K562 (cell line): ENCODE data around the gene CPN2. TPM values are rescaled to one million over a fixed set of nuclear protein-coding genes. Genes with fewer than 3 reads are reported as not detected.

Source experiments
- CC2D1A ChIP-seq: fragments of 450-650 bp; IDR thresholded peaks from 2 replicates; pipeline ENCODE4 v1.6.1; 2017; ENCODE audit warnings: mild to moderate bottlenecking
- CHD4 ChIP-seq: fragments of 200-600 bp; sonication (generic); IDR thresholded peaks from 3 replicates; pipeline ENCODE4 v1.6.1; 2012; ENCODE audit warnings: low read depth, mild to moderate bottlenecking, mixed read lengths, low read length, inconsistent platforms; ENCODE audit not compliant: insufficient read depth, insufficient replicate concordance, poor library complexity, severe bottlenecking
- FIP1L1 ChIP-seq: fragments of 200-400 bp; formaldehyde crosslinking; IDR thresholded peaks from 2 replicates; pipeline ENCODE4 v1.6.1; 2018; ENCODE audit warnings: mild to moderate bottlenecking, low read depth, low read length; ENCODE audit not compliant: poor library complexity, severe bottlenecking
- HNRNPK ChIP-seq: fragments of 200-400 bp; formaldehyde crosslinking; IDR thresholded peaks from one replicate; pipeline ENCODE4 v1.6.1; 2018; ENCODE audit warnings: mild to moderate bottlenecking, low read depth, low read length; ENCODE audit not compliant: poor library complexity, severe bottlenecking
- ID3 ChIP-seq, 2 experiments: fragments of 250-450 bp in 1 of 2; fragments of 450-650 bp in 1 of 2; sonication (Bioruptor Pico) in 1 of 2; IDR thresholded peaks; 2 replicates each; pipeline versions ENCODE4 v1.6.1 to v1.8.0; 2016 to 2021; ENCODE audit warnings: mild to moderate bottlenecking in 2 of 2, moderate library complexity in 2 of 2, missing compliant biosample characterization in 1 of 2, missing genetic modification characterization in 1 of 2
- IRF1 ChIP-seq: sonication (generic); formaldehyde crosslinking; IDR thresholded peaks from 2 replicates; pipeline ENCODE4 v1.8.0; 2022; ENCODE audit warnings: missing genetic modification reagents, mild to moderate bottlenecking, borderline replicate concordance
- NR2C1 ChIP-seq, 2 experiments: fragments of 450-650 bp; IDR thresholded peaks; 2 replicates each; pipeline ENCODE4 v1.6.1; 2017; ENCODE audit warnings: mild to moderate bottlenecking in 2 of 2, antibody characterized with exemption in 1 of 2, inconsistent platforms in 1 of 2, missing compliant biosample characterization in 1 of 2, missing genetic modification characterization in 1 of 2
- POLR2B ChIP-seq: fragments of 450-650 bp; IDR thresholded peaks from 2 replicates; pipeline ENCODE4 v1.6.1; 2018; ENCODE audit warnings: low read depth; ENCODE audit not compliant: partially characterized antibody
- PPARD ChIP-seq: fragments of 250-450 bp; sonication (Bioruptor Pico); IDR thresholded peaks from 2 replicates; pipeline ENCODE4 v1.8.0; 2022; ENCODE audit warnings: inconsistent platforms, mild to moderate bottlenecking, moderate library complexity
- SAFB ChIP-seq: fragments of 200-400 bp; formaldehyde crosslinking; IDR thresholded peaks from 2 replicates; pipeline ENCODE4 v1.6.1; 2017; ENCODE audit warnings: low read depth, low read length, borderline replicate concordance
- SPI1 ChIP-seq: IDR thresholded peaks from 2 replicates; pipeline ENCODE4 v1.6.1; 2011; ENCODE audit warnings: low read depth, low read length, control low read depth, borderline replicate concordance
- TSC22D4 ChIP-seq: fragments of 450-650 bp; IDR thresholded peaks from 2 replicates; pipeline ENCODE4 v1.6.1; 2016; ENCODE audit warnings: missing genetic modification characterization, missing biosample characterization, control low read depth
- U2AF2 ChIP-seq: fragments of 200-400 bp; formaldehyde crosslinking; optimal IDR thresholded peaks from 2 replicates; pipeline ENCODE3; 2017; ENCODE audit warnings: low read depth, mild to moderate bottlenecking, low read length
- ZNF23 ChIP-seq: fragments of 250-450 bp; sonication (Bioruptor Pico); IDR thresholded peaks from 2 replicates; pipeline ENCODE4 v1.4.0; 2020; ENCODE audit warnings: mild to moderate bottlenecking
- ZNF280B ChIP-seq: fragments of 250-450 bp; sonication (Bioruptor Pico); IDR thresholded peaks from 2 replicates; pipeline ENCODE4 v1.5.1; 2021; ENCODE audit warnings: mild to moderate bottlenecking
- ZNF785 ChIP-seq: fragments of 250-450 bp; sonication (Bioruptor Pico); IDR thresholded peaks from 2 replicates; pipeline ENCODE4 v1.4.0; 2020; ENCODE audit warnings: mild to moderate bottlenecking
- polyA plus RNA-seq, 8 experiments: library from polyadenylated mRNA; depleted of rRNA in 4 of 8; stranded (reverse) in 5 of 8; unstranded in 3 of 8; fragments of >200 nt; fragmentation: Nextera tagmentation in 2 of 8; fragmentation: Illumina TruSeq in 1 of 8; extraction: Ambion mirVana in 2 of 8; extraction: Trizol in 1 of 8; gene quantifications; 2 replicates each; pipeline versions ENCODE4 v1.2.1 to v1.2.3, GENCODE V29; 2011 to 2014; ENCODE audit warnings: inconsistent platforms in 1 of 8, missing spikeins in 1 of 8
- total RNA-seq, 7 experiments: library from RNA; depleted of rRNA in 6 of 7; stranded (reverse); fragments of >200 nt in 6 of 7; fragmentation: Illumina TruSeq in 2 of 7; extraction: Trizol in 2 of 7; gene quantifications; 2 replicates each; pipeline versions ENCODE4 v1.2.1 to v1.2.3, GENCODE V29; 2011 to 2021; ENCODE audit warnings: low replicate concordance in 1 of 7
- TF ChIP-seq, protein P1 (sequence below): fragments of 250-450 bp; sonication (Bioruptor Pico); IDR thresholded peaks from 2 replicates; pipeline ENCODE4 v1.5.0; 2021; ENCODE audit warnings: mild to moderate bottlenecking, borderline replicate concordance
- TF ChIP-seq, protein P2 (sequence below): sonication (generic); formaldehyde crosslinking; IDR thresholded peaks from 2 replicates; pipeline ENCODE4 v1.8.0; 2022; ENCODE audit warnings: missing genetic modification reagents, mild to moderate bottlenecking, borderline replicate concordance

Gene CPN2
- total and polyA plus RNA-seq, 9 of the 15 experiments (the other 6 are each of a cell fraction or from before 2014, with no cell fraction given), result not detected

- no peak for TF ChIP-seq POLR2B
- TF ChIP-seq ZNF785 (CRISPR knock-in tag), result no peak
- peak; percentile 80; the same call in 1 of the 2 replicates for TF ChIP-seq TSC22D4
- TF ChIP-seq HNRNPK, result no peak
- TF ChIP-seq ID3 (CRISPR knock-in tag; IDR thresholded peaks at IDR 0.05), result no peak
- TF ChIP-seq ID3 (tag; IDR thresholded peaks at IDR 0.05), result 0 out of 2 replicates have a peak, but pooled peaks have one; percentile 56
- no peak for TF ChIP-seq ZNF23 (CRISPR knock-in tag)
- no peak for TF ChIP-seq ZNF280B
- TF ChIP-seq FIP1L1, result no peak
- TF ChIP-seq SAFB, result no peak
- no peak for TF ChIP-seq U2AF2
- no peak for TF ChIP-seq SPI1
- peak; percentile 63 for TF ChIP-seq CHD4
- TF ChIP-seq PPARD (CRISPR knock-in tag), result no peak
- 0 out of 2 replicates have a peak, but pooled peaks have one; percentile 10 for TF ChIP-seq NR2C1 (IDR thresholded peaks at IDR 0.05)
- TF ChIP-seq NR2C1 (tag; IDR thresholded peaks at IDR 0.05), result no peak
- TF ChIP-seq, protein P1, sequence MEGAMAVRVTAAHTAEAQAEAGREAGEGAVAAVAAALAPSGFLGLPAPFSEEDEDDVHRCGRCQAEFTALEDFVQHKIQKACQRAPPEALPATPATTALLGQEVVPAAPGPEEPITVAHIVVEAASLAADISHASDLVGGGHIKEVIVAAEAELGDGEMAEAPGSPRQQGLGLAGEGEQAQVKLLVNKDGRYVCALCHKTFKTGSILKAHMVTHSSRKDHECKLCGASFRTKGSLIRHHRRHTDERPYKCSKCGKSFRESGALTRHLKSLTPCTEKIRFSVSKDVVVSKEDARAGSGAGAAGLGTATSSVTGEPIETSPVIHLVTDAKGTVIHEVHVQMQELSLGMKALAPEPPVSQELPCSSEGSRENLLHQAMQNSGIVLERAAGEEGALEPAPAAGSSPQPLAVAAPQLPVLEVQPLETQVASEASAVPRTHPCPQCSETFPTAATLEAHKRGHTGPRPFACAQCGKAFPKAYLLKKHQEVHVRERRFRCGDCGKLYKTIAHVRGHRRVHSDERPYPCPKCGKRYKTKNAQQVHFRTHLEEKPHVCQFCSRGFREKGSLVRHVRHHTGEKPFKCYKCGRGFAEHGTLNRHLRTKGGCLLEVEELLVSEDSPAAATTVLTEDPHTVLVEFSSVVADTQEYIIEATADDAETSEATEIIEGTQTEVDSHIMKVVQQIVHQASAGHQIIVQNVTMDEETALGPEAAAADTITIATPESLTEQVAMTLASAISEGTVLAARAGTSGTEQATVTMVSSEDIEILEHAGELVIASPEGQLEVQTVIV (CRISPR knock-in tag), result no peak
- TF ChIP-seq, protein P2, sequence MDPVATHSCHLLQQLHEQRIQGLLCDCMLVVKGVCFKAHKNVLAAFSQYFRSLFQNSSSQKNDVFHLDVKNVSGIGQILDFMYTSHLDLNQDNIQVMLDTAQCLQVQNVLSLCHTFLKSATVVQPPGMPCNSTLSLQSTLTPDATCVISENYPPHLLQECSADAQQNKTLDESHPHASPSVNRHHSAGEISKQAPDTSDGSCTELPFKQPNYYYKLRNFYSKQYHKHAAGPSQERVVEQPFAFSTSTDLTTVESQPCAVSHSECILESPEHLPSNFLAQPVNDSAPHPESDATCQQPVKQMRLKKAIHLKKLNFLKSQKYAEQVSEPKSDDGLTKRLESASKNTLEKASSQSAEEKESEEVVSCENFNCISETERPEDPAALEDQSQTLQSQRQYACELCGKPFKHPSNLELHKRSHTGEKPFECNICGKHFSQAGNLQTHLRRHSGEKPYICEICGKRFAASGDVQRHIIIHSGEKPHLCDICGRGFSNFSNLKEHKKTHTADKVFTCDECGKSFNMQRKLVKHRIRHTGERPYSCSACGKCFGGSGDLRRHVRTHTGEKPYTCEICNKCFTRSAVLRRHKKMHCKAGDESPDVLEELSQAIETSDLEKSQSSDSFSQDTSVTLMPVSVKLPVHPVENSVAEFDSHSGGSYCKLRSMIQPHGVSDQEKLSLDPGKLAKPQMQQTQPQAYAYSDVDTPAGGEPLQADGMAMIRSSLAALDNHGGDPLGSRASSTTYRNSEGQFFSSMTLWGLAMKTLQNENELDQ, result no peak
- TF ChIP-seq IRF1 (CRISPR knock-in tag), result no peak
- TF ChIP-seq CC2D1A, result peak; percentile 19; the same call in 1 of the 2 replicates
Observed at GRCh38 chr3:194326192-194326967, 24.7 kb downstream of the CPN2 start (continued).
